ENCODE measurements around the gene AKR7A3.
"Not testable (repeated sequence)": the region's sequence is repeated elsewhere in the genome, so short reads cannot be mapped to it uniquely, and the experiment has no call there.

Gene AKR7A3

DNA sequence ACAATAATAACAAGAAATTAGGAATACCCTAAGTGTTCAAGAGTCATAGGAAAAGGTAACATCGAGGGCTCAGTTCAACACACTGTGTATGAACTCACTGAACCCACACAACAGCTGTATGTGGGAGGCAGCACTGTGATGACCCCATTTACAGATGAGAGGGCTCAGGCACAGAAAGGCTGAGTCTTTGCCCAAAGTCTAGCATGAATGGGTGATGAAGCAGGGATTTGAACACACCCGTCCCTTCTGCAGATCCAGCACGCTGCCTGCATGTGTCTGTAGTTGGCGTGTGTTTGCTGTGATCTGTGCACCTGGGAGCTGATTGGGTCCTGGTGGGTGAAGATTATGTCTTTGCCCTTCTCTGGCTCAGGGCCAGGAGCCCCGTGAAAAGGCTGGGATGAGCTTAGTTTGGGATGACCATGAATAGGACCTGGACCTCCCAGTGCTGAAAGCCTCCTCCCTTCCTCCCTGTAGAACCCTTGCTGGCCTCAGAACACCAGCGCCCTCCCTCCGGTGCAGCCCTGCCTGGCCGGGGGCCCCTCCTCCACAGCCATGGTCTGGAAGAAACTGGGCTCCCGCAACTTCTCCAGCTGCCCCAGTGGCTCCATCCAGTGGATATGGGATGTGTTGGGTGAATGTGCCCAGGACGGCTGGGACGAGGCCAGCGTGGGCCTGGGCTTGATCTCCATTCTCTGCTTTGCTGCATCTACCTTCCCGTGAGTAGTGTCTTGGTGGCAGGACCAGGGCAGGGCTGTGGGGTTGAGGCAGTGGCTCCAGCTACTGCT lies 28.7 kb upstream of the AKR7A3 start:
- DNase-seq (ENCODE audit: low read depth), result no peak

DNA sequence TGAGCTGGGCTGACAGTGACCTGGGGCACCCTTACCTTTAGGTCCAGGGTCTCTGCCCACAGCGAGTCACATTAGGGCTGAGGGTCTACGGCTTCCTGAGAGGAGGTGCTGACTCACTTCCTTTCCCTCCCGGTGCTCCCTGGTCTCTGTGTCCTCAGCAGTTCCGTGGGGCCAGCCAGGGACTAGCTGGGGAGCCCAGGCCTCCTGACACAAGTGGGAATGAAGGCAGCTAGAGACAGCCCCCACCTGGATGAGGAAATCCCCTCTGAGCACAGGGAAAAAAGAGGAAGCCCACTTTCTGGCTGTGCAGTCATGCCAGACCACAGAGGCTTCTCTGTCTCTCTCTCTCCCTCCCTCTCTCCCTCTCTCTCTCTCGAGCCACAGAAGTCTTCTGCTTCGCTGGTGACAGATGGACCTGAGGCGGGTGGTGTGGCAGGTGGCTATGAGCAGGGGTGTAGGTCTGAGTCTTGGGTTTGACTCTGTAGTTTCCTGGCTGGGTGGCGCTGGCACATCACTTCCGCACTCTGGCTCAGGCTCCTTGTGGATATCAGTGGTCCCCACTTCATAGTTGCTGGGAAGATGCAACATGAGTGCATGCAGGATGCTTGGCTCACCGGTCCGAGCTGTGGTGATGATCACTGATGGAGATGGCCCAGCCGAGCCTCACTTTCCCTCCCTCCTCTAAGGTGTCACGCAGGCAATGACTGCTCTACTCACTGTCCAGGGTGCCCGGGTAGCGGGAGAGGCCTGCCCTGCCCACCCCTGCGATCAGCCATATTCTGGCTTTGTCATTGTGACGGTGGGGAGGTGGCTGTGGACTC lies 27.0 kb upstream of the AKR7A3 start:
- DNase-seq (ENCODE audit: low read depth), result peak; percentile 54

DNA sequence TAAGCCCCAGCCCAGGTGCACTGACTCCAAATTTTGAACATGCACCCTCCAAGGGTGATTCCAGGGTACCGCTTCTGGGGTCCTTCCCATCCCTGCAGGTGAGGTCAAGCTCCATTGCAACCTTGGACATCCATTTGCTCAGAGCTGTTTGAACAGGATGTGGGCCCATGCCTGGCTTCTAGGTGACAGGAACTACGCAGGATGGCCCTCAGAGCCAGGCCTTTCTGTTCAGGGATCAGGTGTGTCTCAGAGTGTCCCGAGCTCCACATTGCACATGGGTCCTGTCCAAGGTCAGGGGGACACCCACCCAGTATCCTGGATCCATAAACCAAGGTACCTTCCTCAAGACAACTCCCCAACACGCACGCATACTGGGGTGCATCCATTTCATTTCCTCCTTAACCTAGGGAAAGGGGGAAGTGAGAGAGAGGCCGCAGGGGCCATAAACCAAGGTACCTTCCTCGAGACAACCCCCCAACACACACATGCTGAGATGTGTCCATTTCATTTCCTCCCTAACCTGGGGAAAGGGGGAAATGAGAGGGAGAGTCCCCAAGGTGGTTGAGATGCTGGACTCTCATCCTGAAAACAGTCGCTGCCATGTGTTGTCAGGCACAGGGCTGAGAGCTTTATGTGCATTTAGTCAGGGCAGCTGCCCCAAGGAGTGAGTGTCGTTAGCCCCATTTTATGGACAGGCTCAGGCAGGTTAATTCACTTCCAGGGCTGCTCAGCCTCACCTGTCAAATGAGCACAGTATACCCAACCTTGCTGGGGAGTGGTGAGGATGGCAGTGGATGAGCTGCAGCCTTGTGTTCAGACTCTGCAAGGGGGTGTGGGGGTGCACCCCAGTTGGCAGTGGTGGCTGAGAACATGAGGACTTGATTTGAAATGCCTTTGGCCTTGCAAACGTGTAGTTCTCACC lies 25.7 kb upstream of the AKR7A3 start:
- no peak for DNase-seq (ENCODE audit: low read depth)

DNA sequence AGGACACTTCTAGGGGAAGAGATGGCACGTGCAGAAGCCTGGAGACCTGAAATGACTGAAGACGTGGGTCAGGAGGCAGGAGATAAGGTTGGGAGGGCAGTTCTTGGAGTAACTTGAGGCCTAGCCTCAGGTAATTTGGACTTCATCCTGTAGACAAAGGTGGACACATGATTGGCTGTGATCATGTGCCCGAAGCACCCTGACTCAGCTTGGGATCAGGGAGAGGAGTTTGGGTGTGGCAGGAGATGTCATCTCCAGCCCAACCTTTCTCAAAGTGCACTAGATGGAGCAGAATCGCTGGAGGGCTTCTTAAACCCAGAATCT lies 25.0 kb upstream of the AKR7A3 start:
- DNase-seq (ENCODE audit: low read depth), result no peak

DNA sequence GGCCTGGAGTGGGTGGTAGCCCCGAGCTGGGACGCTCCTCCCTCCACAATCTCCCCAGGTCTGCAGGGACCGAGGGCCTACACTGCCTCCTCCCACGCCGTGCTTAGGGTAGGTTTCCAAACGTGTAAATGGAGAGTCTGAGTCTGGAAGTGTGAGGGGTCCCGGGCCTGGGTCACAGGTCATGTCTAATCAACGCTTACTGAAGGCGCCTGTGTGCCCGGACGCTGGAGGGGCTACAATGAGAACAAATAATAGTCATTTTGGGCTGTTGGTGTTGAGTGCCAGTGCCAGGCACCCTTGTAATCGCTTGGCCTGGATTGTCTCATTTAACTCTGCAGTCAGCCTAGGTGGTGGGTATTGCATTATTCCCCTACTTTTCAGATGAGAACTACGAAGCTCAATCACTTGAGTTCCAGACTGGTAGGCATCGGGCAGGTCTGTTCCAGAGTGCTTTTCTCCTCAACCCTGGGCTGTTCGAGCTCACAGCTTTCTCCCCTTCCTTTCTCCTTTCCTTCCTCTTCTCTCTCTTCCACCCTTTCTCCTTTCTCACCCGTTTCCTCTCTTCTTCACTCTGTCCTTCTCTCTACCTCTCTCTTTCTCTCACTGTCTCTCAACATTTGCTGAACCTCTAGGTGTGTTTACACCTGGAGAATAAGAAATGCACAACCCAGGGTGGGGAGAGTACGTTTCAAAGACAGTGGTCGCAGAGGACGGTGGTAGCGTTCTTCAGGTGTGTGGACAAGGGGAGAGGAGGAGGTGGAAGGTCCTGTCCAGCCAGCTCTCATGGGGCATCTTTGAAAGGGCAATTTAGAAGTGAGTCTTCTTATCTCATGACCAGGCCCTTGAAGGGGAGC lies 24.4 kb upstream of the AKR7A3 start:
- DNase-seq (ENCODE audit: low read depth), result peak; percentile 30

DNA sequence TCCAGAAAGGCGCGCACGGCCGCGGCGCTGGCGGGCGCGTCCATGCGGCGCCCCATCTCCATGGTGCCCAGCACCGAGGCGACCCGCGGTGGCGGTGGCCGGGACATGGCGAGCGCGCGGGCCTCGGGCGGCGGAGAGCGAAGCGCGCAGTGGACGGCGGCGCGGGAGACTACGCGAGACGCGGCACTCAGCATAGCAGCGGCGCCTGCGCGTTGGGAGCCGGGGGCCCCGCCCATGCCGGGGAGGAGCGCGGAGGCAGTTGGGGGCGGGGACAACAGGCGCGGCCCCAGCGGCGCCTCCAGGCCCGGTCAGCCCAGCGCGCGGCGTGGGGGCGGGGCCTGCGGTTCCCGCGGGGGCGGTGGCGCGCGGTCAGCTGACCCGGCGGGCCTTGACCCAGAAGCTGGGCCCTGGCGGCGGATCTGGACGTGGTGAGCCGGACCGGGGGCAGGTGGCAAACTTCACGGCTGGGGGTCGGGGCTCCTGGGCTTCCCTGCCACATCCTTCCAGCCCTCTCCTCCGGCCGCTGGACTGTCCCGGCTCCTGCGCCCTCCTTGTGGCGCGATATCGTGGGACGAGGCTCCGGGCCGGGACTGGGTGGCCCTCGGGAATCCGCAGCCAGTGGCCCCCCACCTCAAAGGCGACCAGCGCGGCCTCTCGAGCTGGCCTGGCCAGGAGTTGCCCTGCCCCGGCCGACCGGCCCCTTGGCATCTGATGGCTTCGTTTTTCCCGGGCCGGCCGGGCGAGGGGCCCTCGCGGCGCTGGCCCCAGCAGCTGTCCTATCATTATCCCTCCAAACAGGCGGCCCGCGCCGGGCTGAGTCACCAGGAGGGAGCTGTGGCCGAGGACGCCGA lies 23.6 kb upstream of the AKR7A3 start, which contains the start of the genes AKR7A2 and SLC66A1:
Gene AKR7A2, minus strand, starts transcription at position 214 of the 851 bp plus-strand sequence. Its CDS starts 20 bp downstream, at position 194.
Gene SLC66A1, plus strand, starts transcription at position 396 of the 851 bp plus-strand sequence. CDS start 5,352 bp downstream, outside the sequence.
- peak; percentile 82 for DNase-seq (ENCODE audit: low read depth)

DNA sequence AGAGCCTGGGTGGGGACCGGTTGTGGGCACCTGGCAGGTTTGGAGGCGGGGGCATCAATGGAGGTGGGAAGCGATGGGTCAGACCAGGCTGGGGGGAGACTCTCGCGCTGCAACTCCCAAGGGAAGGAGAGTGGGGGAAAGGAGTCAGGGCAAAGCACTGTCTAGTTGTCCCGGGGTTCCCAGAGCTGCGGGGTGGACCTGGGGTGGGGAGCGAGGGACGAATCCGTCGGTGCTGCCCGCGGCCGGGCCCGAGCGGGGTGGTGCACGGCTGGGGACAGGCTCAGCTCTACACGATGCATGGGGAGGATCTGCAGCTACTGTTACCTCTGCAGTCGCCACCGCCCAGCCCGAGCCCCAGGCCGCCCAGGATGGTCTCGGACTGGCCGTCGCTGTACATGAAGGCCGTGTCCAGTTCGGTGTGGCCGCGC lies 22.9 kb upstream of the AKR7A3 start:
- no peak for DNase-seq (ENCODE audit: low read depth)

DNA sequence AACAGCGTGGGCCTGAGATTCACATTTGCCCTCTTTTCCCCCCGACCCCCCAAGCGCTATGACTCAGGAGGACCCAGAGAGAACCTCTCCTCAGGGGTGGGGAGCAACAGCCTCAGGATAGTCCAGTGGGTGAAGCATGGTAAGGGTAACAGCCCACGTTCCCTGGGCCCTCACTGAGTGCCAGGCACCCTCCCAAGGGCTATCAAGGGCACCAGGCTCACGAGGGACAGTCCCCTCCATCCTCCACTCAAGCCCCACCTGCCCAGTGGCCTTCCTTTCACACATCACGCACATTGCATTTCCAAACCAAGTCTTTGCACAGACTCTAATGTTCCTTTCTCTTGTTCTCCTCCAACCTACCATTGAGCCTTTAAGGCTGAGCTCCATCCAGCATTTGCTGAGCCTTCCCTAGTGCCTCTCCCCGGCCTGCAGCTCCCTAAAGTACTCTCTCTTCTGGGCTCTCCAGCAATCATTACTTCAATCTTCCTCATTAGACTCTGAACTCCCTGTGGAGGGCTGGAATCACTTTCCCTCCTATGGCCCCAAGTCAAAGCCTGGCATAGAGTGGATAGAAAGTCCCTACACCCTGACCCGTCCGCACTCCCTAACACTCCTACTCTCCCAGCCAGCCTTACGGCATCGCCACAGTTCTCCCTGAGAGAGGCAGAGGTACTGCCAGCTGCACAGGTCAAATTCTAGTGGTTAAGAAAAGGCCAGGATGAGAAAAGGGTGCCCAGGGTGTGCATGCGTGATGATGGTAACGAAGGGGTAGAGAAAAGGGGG lies 22.3 kb upstream of the AKR7A3 start:
- DNase-seq (ENCODE audit: low read depth), result no peak

DNA sequence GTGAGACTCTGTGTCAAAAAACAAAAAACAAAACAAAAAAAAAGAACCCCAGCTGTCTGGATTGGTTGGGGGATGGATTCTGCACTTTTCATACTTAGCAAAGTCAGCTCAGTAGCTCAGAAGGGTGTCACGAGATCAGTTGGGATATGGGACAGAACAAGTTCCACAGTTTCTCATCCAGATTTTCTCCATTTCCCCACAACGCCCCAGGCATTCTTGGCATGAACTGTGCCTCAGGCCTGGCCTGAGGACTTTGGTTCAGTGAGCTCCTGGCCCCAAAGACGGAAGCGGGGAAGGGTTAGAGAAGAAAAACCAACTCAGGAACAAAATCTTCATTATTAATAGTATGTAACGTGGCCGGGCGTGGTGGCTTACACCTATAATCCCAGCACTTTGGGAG lies 21.5 kb upstream of the AKR7A3 start:
- no peak for DNase-seq (ENCODE audit: low read depth)

DNA sequence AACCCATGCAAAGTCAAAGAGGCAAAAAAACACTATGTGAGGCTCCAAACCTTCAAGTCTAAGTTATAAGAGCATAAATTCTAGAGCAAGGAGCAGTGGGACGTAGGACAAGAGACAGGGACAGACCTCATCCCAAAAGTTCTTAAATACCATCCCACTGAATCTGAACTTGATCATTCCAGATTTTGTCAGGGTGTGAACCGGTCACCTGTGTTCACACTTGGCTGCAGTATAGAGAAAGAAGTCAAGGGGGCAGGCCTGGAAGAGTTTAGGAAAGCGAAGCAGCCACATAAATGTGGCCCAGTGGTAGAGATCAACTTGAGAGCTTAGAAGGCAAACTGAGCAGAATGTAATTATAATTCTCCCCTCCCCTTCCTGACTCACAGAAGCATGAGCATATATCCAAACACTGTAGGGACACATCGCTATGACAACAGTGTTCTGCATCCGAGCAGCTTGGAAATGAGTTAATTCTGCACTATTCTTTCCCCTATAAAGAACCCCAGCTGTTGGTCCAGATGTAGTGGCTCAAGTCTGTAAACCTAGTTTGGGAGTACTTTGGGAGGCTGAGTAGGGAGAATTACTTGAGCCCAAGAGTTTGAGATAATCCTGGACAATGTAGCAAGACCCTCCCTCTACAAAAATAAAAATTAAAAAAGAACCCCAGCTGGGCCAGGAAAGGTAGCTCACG lies 20.7 kb upstream of the AKR7A3 start:
- peak; percentile 54 for DNase-seq (ENCODE audit: low read depth)

DNA sequence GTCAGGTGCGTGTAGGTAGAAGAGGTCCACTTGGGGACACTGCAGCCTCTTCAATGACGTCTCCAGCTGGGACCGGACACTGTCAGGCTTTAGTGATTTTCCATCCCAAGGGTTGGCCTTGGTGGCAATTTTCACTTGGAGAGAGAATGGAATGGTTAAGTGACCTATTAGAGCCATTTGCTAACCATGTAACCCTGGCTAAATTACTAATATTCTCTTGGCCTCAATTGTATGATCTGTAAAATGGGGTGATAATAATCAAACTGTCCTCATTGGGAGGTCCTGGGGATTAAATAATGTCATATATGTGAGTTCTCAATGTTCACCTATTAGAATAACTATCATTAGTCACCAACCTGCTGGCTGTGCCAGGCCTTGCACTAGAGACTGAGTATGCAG lies 19.9 kb upstream of the AKR7A3 start:
- no peak for DNase-seq (ENCODE audit: low read depth)

DNA sequence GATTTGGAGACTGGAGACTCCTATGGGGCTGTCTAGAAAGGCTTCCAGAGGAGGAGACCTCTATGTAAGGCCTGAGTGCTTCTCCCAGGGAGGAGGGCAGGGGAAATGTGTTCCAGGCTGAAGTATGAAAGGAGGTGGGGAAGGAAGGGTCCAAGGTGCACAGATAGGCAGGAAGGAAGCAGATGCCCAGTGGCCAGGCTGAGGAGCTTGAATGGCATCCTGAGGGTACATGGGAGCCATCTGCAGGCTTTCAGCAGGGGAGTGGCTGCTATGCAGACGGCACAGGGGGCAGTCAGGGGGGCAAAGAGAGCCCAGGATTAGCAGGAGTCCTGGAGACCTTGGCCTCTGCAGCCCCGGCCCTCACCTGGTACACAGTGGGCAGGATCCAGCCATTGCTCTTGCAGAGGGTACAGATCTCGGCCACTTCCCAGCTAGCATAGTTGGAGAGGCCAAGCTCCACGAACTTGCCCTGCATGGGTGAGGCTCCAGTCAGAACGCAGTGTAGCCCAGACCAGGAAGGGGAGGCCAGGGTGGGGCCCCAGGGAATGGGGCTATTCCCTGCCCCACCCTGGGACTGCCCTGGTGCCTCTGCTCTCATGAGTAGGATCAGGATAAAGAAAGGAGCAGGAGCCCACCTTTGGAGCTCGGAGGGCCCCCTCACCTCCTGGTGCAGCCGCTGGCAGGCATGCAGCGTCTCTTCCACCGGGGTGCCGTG lies 19.4 kb upstream of the AKR7A3 start:
- DNase-seq (ENCODE audit: low read depth), result no peak

DNA sequence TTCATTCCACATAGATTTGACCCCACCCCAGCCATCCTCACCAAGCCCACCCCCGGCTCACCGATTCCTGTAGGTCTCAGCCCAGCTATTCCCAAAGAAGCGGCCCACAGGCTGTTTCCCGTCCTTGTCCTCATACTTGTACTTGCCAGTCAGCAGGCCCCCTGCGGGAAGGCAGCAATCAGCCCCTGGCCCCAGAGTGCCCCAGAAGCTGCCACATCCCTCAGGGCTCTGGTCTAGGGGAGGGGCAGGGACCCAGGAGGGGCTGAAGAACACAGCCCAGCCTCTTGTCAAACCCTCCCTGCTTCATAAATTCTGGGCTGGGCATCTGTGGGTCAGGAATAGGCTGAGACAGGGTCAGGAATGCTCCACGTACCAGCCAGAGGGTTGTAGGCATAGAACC lies 18.4 kb upstream of the AKR7A3 start:
- DNase-seq (ENCODE audit: low read depth), result no peak

DNA sequence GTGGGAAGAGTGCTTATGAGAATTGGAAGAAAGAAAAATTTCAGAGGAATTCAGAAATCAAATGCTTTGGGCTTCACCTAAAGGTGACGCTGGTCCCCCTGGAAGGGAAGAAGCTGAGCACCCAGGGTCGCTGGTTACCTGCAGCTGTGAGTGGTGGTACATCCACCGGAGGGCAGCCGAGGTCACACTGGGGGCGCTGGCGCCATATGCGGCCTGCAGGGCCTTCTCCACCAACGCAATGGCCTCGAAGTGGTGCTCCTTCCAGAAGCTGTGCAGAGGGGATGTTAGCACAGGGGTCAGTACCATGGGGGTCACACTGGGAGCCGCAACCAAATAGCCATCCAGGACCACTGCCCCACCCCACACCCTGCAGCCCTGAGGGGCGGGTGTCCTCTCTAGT lies 17.3 kb upstream of the AKR7A3 start:
- no peak for DNase-seq (ENCODE audit: low read depth)

DNA sequence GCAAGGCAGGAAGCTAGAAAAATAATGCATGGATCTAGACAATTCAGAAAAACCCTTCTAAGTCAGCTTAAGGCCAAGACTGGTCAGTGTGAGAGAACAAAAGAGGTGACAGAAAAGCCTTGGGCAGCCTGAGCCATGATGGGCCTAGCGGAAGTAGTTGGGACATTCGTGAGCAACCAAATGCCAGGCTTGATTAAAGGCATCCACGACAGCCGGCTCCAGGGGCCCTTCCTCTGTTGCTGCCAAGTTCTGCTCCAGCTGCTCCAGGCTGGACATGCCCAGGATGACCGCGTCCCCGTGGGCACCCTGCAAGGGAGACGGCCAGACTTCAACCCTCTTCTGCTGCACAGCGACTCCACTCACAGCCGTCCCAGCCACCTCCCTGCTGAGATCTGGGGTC lies 15.5 kb upstream of the AKR7A3 start:
- not testable (repeated sequence) for DNase-seq (ENCODE audit: low read depth)

DNA sequence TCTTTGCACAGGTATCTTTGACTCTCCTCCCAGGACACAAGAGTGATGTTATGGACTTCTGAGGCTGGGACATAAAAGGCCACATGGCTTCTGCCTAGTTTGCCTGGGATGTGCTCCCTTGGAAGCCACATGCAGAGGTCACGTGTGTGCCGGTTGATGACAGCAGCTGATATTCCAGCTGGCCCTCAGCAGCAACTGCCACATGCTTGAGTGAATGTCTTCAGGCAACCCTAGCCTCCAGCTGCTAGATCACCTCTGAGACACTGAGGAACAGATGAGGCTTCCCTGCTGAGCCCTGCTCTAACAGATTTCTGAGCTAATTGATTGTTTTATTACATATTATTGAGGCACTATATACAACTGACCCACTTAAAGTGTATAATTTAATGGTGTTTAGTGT lies 11.6 kb upstream of the AKR7A3 start:
- no peak for DNase-seq (ENCODE audit: low read depth)

DNA sequence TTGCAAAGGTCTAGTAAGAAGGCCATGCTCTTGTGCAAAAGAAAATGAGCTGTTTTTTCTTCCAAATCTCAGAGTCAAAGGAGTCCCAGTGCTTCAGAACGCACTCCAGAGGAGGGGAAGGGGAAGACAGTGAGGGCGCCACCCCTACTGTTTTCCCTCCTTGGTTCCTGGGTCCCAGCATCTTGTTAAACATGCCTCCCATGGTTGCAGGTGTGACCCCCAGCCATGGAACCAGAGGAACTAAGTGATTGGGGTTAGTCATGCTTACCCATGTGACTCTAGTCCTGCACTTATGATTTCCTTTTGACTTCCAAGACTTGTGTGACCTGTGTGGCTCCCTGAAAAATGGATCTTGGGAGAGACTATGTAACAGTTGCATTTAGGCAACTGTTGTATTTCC lies 6.1 kb upstream of the AKR7A3 start:
- no peak for DNase-seq (ENCODE audit: low read depth)

DNA sequence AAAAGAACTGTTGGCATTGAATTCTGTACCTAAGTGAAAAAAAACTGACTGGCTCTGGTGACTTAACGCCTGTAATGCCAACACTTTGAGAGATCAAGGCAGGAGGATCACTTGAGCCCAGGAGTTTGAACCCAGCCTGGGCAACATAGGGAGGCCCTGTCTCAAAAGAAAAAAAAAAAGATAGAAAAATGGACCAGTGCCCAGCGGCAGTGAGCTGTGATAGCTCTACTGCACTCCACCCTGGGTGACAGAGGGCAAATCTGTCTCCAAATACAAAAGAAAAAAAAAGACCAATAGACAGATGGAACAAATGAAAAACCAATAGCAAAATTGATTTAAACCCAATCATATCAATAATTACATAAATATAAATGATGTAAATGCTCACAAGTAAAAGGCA lies 674 bp upstream of the AKR7A3 start:
- no peak for DNase-seq (ENCODE audit: low read depth)
